K562 (cell line): ENCODE data around the gene DNAJB12. TPM values are rescaled to one million over a fixed set of nuclear protein-coding genes. Genes with fewer than 3 reads are reported as not detected.

Source experiments
- ATAC-seq: fragments of 200-7000 bp; cut with Tn5 transposase; 3 replicates; pipeline ENCODE4 v1.9.1; 2020; ENCODE audit warnings: moderate library complexity
- BruUV-seq: library from RNA; stranded (reverse); fragments of 400-500 nt; replicated peaks from 2 replicates; lab custom pipeline; 2021; lab: Mats Ljungman, UMichigan
- CTCF ChIA-PET: fragments of 300-600 bp; formaldehyde crosslinking; extraction: SDS; loops from one replicate; lab custom pipeline; 2021; ENCODE audit warnings: low intra/inter-chr PET ratio; lab: Yijun Ruan, JAX
- POLR2A ChIA-PET: fragments of 300-600, 350-650 bp; sonication (Branson Sonifier 250); formaldehyde crosslinking; extraction: SDS; loops from one replicate; lab custom pipeline; 2021; ENCODE audit warnings: antibody characterized with exemption, inconsistent platforms; lab: Yijun Ruan, JAX
- DNase-seq, 4 experiments: peaks; one replicate each; pipeline versions ENCODE4 v3.0.0 to v3.0.0-alpha.2; 2011 to 2018; ENCODE audit warnings: low spot score in 3 of 4, mixed read lengths in 3 of 4; ENCODE audit errors: extremely low read depth in 1 of 4
- FAIRE-seq: peaks from 2 replicates; lab custom pipeline; 2011; peaks lifted over from hg19 to GRCh38; lab: Jason Lieb, UNC
- H2AFZ ChIP-seq: 2 replicates; pipeline ENCODE4 v1.6.0; 2011; ENCODE audit warnings: low read depth, low read length, control low read depth, inconsistent platforms
- H3K27ac ChIP-seq: fragments of 200-600 bp; 3 replicates; pipeline ENCODE4 v1.8.0; 2011; ENCODE audit warnings: low read depth, mild to moderate bottlenecking, control low read depth, inconsistent platforms, low read length, moderate library complexity, mixed read lengths; ENCODE audit errors: extremely low read depth
- H3K27me3 ChIP-seq, 2 experiments: fragments of 300-600 bp in 1 of 2; 2 replicates in 1 of 2; 3 replicates in 1 of 2; pipeline versions ENCODE4 v1.6.0 to v1.8.0; 2011; ENCODE audit warnings: inconsistent platforms in 2 of 2, low read length in 2 of 2, mild to moderate bottlenecking in 1 of 2, mixed read lengths in 1 of 2, moderate library complexity in 1 of 2; ENCODE audit not compliant: control insufficient read depth in 2 of 2, insufficient read depth in 2 of 2
- H3K36me3 ChIP-seq: fragments of 300-600 bp; 3 replicates; pipeline ENCODE4 v1.8.0; 2011; ENCODE audit warnings: mild to moderate bottlenecking, low read length, inconsistent platforms; ENCODE audit not compliant: control insufficient read depth, insufficient read depth
- H3K4me1 ChIP-seq, 2 experiments: fragments of 200-600 bp in 1 of 2; replicated peaks in 1 of 2; 2 replicates in 1 of 2; 3 replicates in 1 of 2; pipeline versions ENCODE4 v1.5.1 to v1.8.0; 2011; ENCODE audit warnings: inconsistent platforms in 2 of 2, low read length in 2 of 2, mild to moderate bottlenecking in 1 of 2, mixed read lengths in 1 of 2, moderate library complexity in 1 of 2; ENCODE audit not compliant: control insufficient read depth in 2 of 2, insufficient read depth in 2 of 2
- H3K4me2 ChIP-seq: 2 replicates; pipeline ENCODE4 v1.6.1; 2011; ENCODE audit warnings: low read length, control low read depth, inconsistent platforms, mixed read lengths; ENCODE audit not compliant: insufficient read depth
- H3K4me3 ChIP-seq: fragments of 200-600 bp; sonication (generic), shearing (Covaris generic); 2 replicates; pipeline ENCODE4 v1.5.1; 2016; ENCODE audit warnings: control low read depth, inconsistent platforms
- H3K79me2 ChIP-seq: fragments of 200-600 bp; 3 replicates; pipeline ENCODE4 v1.8.0; 2011; ENCODE audit warnings: low read length, inconsistent platforms; ENCODE audit not compliant: control insufficient read depth, insufficient read depth
- H3K9ac ChIP-seq, 2 experiments: 2 replicates each; pipeline versions ENCODE4 v1.6.0 to v1.6.1; 2011; ENCODE audit warnings: low read depth in 2 of 2, low read length in 2 of 2, control low read depth in 1 of 2, inconsistent platforms in 1 of 2, mild to moderate bottlenecking in 1 of 2, mixed read lengths in 1 of 2; ENCODE audit not compliant: insufficient read depth in 1 of 2
- H3K9me1 ChIP-seq: one replicate; pipeline ENCODE4 v1.6.0; 2011; ENCODE audit warnings: inconsistent platforms, mild to moderate bottlenecking, low read length, moderate library complexity; ENCODE audit not compliant: control insufficient read depth, insufficient read depth
- H3K9me3 ChIP-seq: replicated peaks from 2 replicates; pipeline ENCODE4 v1.5.1; 2011; ENCODE audit warnings: low read depth, low read length, inconsistent platforms; ENCODE audit not compliant: control insufficient read depth, insufficient read depth
- H4K20me1 ChIP-seq: replicated peaks from 2 replicates; pipeline ENCODE4 v1.6.1; 2011; ENCODE audit warnings: low read length, inconsistent platforms, mixed read lengths; ENCODE audit not compliant: control insufficient read depth, insufficient read depth
- JUND ChIP-seq, 2 experiments: IDR thresholded peaks; 2 replicates in 1 of 2; 3 replicates in 1 of 2; pipeline ENCODE4 v1.6.1; 2011; ENCODE audit warnings: borderline replicate concordance in 2 of 2, low read depth in 2 of 2, low read length in 2 of 2, improper control_type of control experiment in 1 of 2, missing biosample characterization in 1 of 2, missing genetic modification characterization in 1 of 2, missing genetic modification reagents in 1 of 2
- MCM7 ChIP-seq, 2 experiments: fragments of 450-650 bp; IDR thresholded peaks; 2 replicates each; pipeline ENCODE4 v1.6.1; 2016 to 2018
- MECOM ChIP-seq: fragments of 250-450 bp; sonication (Bioruptor Pico); IDR thresholded peaks from 2 replicates; pipeline ENCODE4 v1.8.0; 2022; ENCODE audit warnings: inconsistent platforms
- POLR2G ChIP-seq: fragments of 200-400 bp; formaldehyde crosslinking; IDR thresholded peaks from 2 replicates; pipeline ENCODE4 v1.6.1; 2017; ENCODE audit warnings: low read depth, mild to moderate bottlenecking, antibody characterized with exemption, low read length, moderate library complexity
- PTTG1 ChIP-seq: fragments of 450-650 bp; IDR thresholded peaks from 2 replicates; pipeline ENCODE4 v1.6.1; 2016; ENCODE audit warnings: low read depth, mild to moderate bottlenecking, missing genetic modification characterization, missing compliant biosample characterization
- ZBTB7A ChIP-seq: IDR thresholded peaks from 2 replicates; pipeline ENCODE4 v1.6.1; 2011; ENCODE audit warnings: low read depth, mild to moderate bottlenecking, low read length, moderate library complexity, borderline replicate concordance; ENCODE audit not compliant: control insufficient read depth
- ZFX ChIP-seq: sonication (generic); formaldehyde crosslinking; IDR thresholded peaks from 2 replicates; pipeline ENCODE4 v1.8.0; 2022; ENCODE audit warnings: mild to moderate bottlenecking, missing genetic modification reagents, moderate library complexity
- WGBS: fragments of 100-300 bp; shearing (Covaris generic); methylation state at CpG from one replicate; pipeline ENCODE4 v1.1.6; 2016; ENCODE audit warnings: low coverage, mixed read lengths; ENCODE audit not compliant: insufficient coverage; ENCODE audit errors: missing lambda C conversion rate; 5-methylcytosine and 5-hydroxymethylcytosine counted together
- in situ Hi-C: fragments of 300-500 bp; cut with MboI; formaldehyde crosslinking; loops from 4 replicates; pipeline ENCODE4 v1.15.0; 2018; ENCODE audit warnings: inconsistent platforms, mixed read lengths
- intact Hi-C: fragments of 100-400 bp; cut with micrococcal nuclease; formaldehyde crosslinking; loops from 2 replicates; pipeline ENCODE4 v1.14.2; 2022
- polyA plus RNA-seq, 8 experiments: library from polyadenylated mRNA; depleted of rRNA in 4 of 8; stranded (reverse) in 5 of 8; unstranded in 3 of 8; fragments of >200 nt; fragmentation: Nextera tagmentation in 2 of 8; fragmentation: Illumina TruSeq in 1 of 8; extraction: Ambion mirVana in 2 of 8; extraction: Trizol in 1 of 8; gene quantifications; 2 replicates each; pipeline versions ENCODE4 v1.2.1 to v1.2.3, GENCODE V29; 2011 to 2014; ENCODE audit warnings: inconsistent platforms in 1 of 8, missing spikeins in 1 of 8
- total RNA-seq, 7 experiments: library from RNA; depleted of rRNA in 6 of 7; stranded (reverse); fragments of >200 nt in 6 of 7; fragmentation: Illumina TruSeq in 2 of 7; extraction: Trizol in 2 of 7; gene quantifications; 2 replicates each; pipeline versions ENCODE4 v1.2.1 to v1.2.3, GENCODE V29; 2011 to 2021; ENCODE audit warnings: low replicate concordance in 1 of 7
- TF ChIP-seq, protein P1 (sequence below): fragments of 200-400 bp; formaldehyde crosslinking; IDR thresholded peaks from 2 replicates; pipeline ENCODE4 v1.6.1; 2017; ENCODE audit warnings: mild to moderate bottlenecking, low read depth, low read length, moderate library complexity
- TF ChIP-seq, protein P2 (sequence below): sonication (generic); formaldehyde crosslinking; IDR thresholded peaks from 2 replicates; pipeline ENCODE4 v1.8.0; 2022; ENCODE audit warnings: mild to moderate bottlenecking, missing genetic modification reagents, borderline replicate concordance
- TF ChIP-seq, protein P3 (sequence below): sonication (generic); formaldehyde crosslinking; IDR thresholded peaks from 2 replicates; pipeline ENCODE4 v1.8.0; 2022; ENCODE audit warnings: mild to moderate bottlenecking, missing genetic modification reagents

Gene DNAJB12
- total and polyA plus RNA-seq, 9 of the 15 experiments (the other 6 are each of a cell fraction or from before 2014, with no cell fraction given) = 3.5 to 31.5 (median 20.3) TPM

DNA sequence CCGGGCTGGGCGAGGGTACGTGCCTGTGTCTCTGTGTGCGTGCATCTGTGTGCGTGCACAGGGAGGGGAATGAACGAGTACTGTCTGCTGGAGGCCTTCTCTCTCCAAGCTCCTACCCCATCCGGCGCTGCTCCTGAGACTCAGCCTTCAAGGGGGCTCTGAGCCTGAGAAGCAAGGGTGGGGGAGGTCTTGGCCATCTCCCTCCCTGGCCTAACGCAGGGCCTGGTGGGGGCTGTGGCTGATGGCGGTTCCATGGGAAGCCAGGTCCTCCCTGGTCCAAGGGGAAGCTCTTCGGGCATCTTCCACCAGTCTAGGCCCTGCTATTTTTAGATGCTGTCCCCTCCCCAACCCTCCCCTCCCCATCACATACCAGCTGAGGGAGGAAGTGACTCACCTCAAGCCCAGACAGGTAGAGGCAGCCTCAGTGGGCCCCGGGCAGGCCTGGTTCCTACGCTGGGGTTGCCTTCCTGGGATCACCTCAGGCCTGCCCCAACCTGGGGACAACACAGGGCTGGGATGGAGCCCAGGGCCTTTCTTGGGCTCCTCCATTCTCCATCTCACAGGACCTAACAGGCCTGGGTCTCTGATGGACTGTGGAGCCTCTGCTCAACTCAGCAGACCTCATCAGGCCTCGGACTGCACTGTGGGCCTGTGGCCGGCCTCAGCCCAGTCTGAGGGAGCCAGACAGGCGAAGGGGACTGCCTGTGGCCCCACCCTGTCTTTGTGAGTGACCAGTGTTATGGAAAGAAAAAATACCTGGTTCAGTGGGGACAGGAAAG lies 32.2 kb downstream of the DNAJB12 start:
- ChIA-PET CTCF (interaction anchor here (0.5 to 0.6 kb wide), 2 partner anchors 397 to 468 kb away, joined by 4 to 7 read pairs; no protein-coding TSS in a partner anchor), POLR2A (interaction anchor here (0.5 to 9.2 kb wide), 22 partner anchors 11 to 291 kb away, joined by 3 to 267 read pairs (median 8); partner anchors contain the start of genes ANAPC16, ASCC1 and DDIT4)
- Histone ChIP-seq H3K4me2 (peak overlapping the region; percentile 82), H3K27ac (peak overlapping the region; percentile 97), H3K4me3 (no peak overlapping the region), H3K9ac (peak overlapping the region; percentile 81 to 93), H3K79me2 (no peaks in the 10 kb centered on the region), H2AFZ (peak overlapping the region; percentile 58), H3K36me3 (no peaks in the 10 kb centered on the region), H3K9me1 (peaks cover 8% of the 10 kb centered on the region), H4K20me1 (no peaks in the 10 kb centered on the region), H3K27me3 (no peaks in the 10 kb centered on the region), H3K9me3 (no peaks in the 10 kb centered on the region), H3K4me1 (peaks cover 43 to 59% of the 10 kb centered on the region in 2 experiments)
- in situ Hi-C loops = loop anchor here (5.0 kb wide), 1 partner anchor 45 kb away; no protein-coding TSS in a partner anchor
- no peak for ATAC-seq
- intact Hi-C loops = no loop called here
- 79% methylated on average over 15 of the region's 16 CpGs for WGBS
- FAIRE-seq = no peak
- no TSS peak for BruUV-seq
- DNase-seq = no peak
- no peak for TF ChIP-seq MCM7 (IDR thresholded peaks at IDR 0.05)
- TF ChIP-seq MECOM (CRISPR knock-in tag) = 0 out of 2 replicates have a peak, but pooled peaks have one; percentile 6
- TF ChIP-seq, protein P1, sequence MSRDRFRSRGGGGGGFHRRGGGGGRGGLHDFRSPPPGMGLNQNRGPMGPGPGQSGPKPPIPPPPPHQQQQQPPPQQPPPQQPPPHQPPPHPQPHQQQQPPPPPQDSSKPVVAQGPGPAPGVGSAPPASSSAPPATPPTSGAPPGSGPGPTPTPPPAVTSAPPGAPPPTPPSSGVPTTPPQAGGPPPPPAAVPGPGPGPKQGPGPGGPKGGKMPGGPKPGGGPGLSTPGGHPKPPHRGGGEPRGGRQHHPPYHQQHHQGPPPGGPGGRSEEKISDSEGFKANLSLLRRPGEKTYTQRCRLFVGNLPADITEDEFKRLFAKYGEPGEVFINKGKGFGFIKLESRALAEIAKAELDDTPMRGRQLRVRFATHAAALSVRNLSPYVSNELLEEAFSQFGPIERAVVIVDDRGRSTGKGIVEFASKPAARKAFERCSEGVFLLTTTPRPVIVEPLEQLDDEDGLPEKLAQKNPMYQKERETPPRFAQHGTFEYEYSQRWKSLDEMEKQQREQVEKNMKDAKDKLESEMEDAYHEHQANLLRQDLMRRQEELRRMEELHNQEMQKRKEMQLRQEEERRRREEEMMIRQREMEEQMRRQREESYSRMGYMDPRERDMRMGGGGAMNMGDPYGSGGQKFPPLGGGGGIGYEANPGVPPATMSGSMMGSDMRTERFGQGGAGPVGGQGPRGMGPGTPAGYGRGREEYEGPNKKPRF = no peak
- TF ChIP-seq POLR2G = peak; percentile 71
- TF ChIP-seq ZFX (CRISPR knock-in tag) = peak; percentile 21; the same call in 1 of the 2 replicates
- TF ChIP-seq ZBTB7A = no peak
- peak; percentile 22; the same call in 1 of the 2 replicates for TF ChIP-seq JUND (IDR thresholded peaks at IDR 0.05; ENCODE audit: borderline replicate concordance, low read depth, low read length)
- TF ChIP-seq JUND (tag; IDR thresholded peaks at IDR 0.05; ENCODE audit: borderline replicate concordance, low read depth, low read length) = no peak
- TF ChIP-seq PTTG1 (tag) = no peak
- TF ChIP-seq, protein P2, sequence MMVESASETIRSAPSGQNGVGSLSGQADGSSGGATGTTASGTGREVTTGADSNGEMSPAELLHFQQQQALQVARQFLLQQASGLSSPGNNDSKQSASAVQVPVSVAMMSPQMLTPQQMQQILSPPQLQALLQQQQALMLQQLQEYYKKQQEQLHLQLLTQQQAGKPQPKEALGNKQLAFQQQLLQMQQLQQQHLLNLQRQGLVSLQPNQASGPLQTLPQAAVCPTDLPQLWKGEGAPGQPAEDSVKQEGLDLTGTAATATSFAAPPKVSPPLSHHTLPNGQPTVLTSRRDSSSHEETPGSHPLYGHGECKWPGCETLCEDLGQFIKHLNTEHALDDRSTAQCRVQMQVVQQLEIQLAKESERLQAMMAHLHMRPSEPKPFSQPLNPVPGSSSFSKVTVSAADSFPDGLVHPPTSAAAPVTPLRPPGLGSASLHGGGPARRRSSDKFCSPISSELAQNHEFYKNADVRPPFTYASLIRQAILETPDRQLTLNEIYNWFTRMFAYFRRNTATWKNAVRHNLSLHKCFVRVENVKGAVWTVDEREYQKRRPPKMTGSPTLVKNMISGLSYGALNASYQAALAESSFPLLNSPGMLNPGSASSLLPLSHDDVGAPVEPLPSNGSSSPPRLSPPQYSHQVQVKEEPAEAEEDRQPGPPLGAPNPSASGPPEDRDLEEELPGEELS (CRISPR knock-in tag) = 0 out of 2 replicates have a peak, but pooled peaks have one; percentile 29
- TF ChIP-seq, protein P3, sequence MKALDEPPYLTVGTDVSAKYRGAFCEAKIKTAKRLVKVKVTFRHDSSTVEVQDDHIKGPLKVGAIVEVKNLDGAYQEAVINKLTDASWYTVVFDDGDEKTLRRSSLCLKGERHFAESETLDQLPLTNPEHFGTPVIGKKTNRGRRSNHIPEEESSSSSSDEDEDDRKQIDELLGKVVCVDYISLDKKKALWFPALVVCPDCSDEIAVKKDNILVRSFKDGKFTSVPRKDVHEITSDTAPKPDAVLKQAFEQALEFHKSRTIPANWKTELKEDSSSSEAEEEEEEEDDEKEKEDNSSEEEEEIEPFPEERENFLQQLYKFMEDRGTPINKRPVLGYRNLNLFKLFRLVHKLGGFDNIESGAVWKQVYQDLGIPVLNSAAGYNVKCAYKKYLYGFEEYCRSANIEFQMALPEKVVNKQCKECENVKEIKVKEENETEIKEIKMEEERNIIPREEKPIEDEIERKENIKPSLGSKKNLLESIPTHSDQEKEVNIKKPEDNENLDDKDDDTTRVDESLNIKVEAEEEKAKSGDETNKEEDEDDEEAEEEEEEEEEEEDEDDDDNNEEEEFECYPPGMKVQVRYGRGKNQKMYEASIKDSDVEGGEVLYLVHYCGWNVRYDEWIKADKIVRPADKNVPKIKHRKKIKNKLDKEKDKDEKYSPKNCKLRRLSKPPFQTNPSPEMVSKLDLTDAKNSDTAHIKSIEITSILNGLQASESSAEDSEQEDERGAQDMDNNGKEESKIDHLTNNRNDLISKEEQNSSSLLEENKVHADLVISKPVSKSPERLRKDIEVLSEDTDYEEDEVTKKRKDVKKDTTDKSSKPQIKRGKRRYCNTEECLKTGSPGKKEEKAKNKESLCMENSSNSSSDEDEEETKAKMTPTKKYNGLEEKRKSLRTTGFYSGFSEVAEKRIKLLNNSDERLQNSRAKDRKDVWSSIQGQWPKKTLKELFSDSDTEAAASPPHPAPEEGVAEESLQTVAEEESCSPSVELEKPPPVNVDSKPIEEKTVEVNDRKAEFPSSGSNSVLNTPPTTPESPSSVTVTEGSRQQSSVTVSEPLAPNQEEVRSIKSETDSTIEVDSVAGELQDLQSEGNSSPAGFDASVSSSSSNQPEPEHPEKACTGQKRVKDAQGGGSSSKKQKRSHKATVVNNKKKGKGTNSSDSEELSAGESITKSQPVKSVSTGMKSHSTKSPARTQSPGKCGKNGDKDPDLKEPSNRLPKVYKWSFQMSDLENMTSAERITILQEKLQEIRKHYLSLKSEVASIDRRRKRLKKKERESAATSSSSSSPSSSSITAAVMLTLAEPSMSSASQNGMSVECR (CRISPR knock-in tag) = peak; percentile 13; the same call in 1 of the 2 replicates
